H1 (cell line): ENCODE results near the gene GUCA1A. TPM values are rescaled to one million over a fixed set of nuclear protein-coding genes. Genes with fewer than 3 reads are reported as not detected.

Experiments
- CTCF ChIA-PET: fragments of 300-600 bp; sonication (Branson Sonifier 250); formaldehyde crosslinking; loops from one replicate; lab custom pipeline; 2021; ENCODE audit not compliant: partially characterized antibody; lab: Charles Lee
- POLR2A ChIA-PET: fragments of 300-600 bp; sonication (Branson Sonifier 250); formaldehyde crosslinking; loops from one replicate; lab custom pipeline; 2021; ENCODE audit warnings: inconsistent platforms; ENCODE audit not compliant: partially characterized antibody; lab: Charles Lee
- DNase-seq, 2 experiments: peaks; one replicate each; pipeline versions ENCODE4 v3.0.0 to v3.0.0-alpha.2; 2010 to 2022; ENCODE audit warnings: low spot score in 2 of 2, low read depth in 1 of 2, mixed read lengths in 1 of 2
- FAIRE-seq: peaks from 2 replicates; lab custom pipeline; 2011; peaks lifted over from hg19 to GRCh38; lab: Jason Lieb, UNC
- H2AFZ ChIP-seq: 2 replicates; pipeline ENCODE4 v1.8.1; 2012; ENCODE audit warnings: low read length, inconsistent platforms
- H2AK5ac ChIP-seq: 2 replicates; pipeline ENCODE4 v1.6.1; 2013; ENCODE audit warnings: low read depth, low read length
- H2BK120ac ChIP-seq: replicated peaks from 2 replicates; pipeline ENCODE3; 2013; ENCODE audit warnings: low read depth, low read length, inconsistent platforms
- H2BK12ac ChIP-seq: 2 replicates; pipeline ENCODE4 v1.6.1; 2013; ENCODE audit warnings: low read depth, low read length
- H2BK15ac ChIP-seq: 2 replicates; pipeline ENCODE4 v1.6.1; 2013; ENCODE audit warnings: low read length
- H2BK20ac ChIP-seq: 2 replicates; pipeline ENCODE4 v1.6.1; 2013; ENCODE audit warnings: low read length
- H2BK5ac ChIP-seq: 2 replicates; pipeline ENCODE4 v1.6.1; 2013; ENCODE audit warnings: low read depth, low read length
- H3K14ac ChIP-seq: 2 replicates; pipeline ENCODE4 v1.6.1; 2013; ENCODE audit warnings: inconsistent platforms; ENCODE audit not compliant: insufficient read length
- H3K18ac ChIP-seq: 2 replicates; pipeline ENCODE4 v1.6.1; 2013; ENCODE audit warnings: low read length; ENCODE audit errors: extremely low read depth
- H3K23ac ChIP-seq: 2 replicates; pipeline ENCODE4 v1.6.1; 2013; ENCODE audit warnings: inconsistent platforms; ENCODE audit not compliant: insufficient read length
- H3K23me2 ChIP-seq: 2 replicates; pipeline ENCODE4 v1.6.1; 2013; ENCODE audit warnings: low read depth, low read length
- H3K27ac ChIP-seq: 2 replicates; pipeline ENCODE4 v1.6.1; 2011; ENCODE audit warnings: low read depth, low read length, inconsistent platforms
- H3K27me3 ChIP-seq, 4 experiments: replicated peaks in 1 of 4; 1 replicate in 1 of 4; 2 replicates in 3 of 4; pipeline versions ENCODE4 v1.6.1 to v1.8.1; 2011 to 2013; ENCODE audit warnings: low read length in 3 of 4, mild to moderate bottlenecking in 3 of 4, inconsistent platforms in 2 of 4, mixed read lengths in 2 of 4, moderate library complexity in 1 of 4; ENCODE audit not compliant: control insufficient read depth in 3 of 4, insufficient read depth in 3 of 4; ENCODE audit errors: extremely low read depth in 1 of 4
- H3K36me3 ChIP-seq, 4 experiments: 2 replicates each; pipeline versions ENCODE4 v1.6.1 to v1.8.1; 2011 to 2013; ENCODE audit warnings: mild to moderate bottlenecking in 4 of 4, low read length in 3 of 4, moderate library complexity in 2 of 4, control low read depth in 1 of 4, inconsistent platforms in 1 of 4; ENCODE audit not compliant: insufficient read depth in 4 of 4, control insufficient read depth in 2 of 4
- H3K4ac ChIP-seq: replicated peaks from 2 replicates; pipeline ENCODE3; 2013; ENCODE audit warnings: low read length, low read depth, mixed read lengths, inconsistent platforms; ENCODE audit not compliant: insufficient read length
- H3K4me1 ChIP-seq, 4 experiments: replicated peaks in 1 of 4; 1 replicate in 1 of 4; 2 replicates in 3 of 4; pipeline versions ENCODE4 v1.6.1 to v1.8.1; 2011 to 2013; ENCODE audit warnings: low read length in 3 of 4, inconsistent platforms in 2 of 4, mixed read lengths in 1 of 4; ENCODE audit not compliant: insufficient read depth in 4 of 4, control insufficient read depth in 3 of 4
- H3K4me2 ChIP-seq, 2 experiments: 2 replicates each; pipeline versions ENCODE4 v1.6.1 to v1.8.1; 2011 to 2013; ENCODE audit warnings: low read depth in 2 of 2, low read length in 2 of 2, control low read depth in 1 of 2, inconsistent platforms in 1 of 2, mild to moderate bottlenecking in 1 of 2; ENCODE audit not compliant: insufficient read depth in 1 of 2
- H3K4me3 ChIP-seq, 4 experiments: fragments of 200-600, 300-600 bp in 1 of 4; sonication (generic), shearing (Covaris generic), sonication (Bioruptor Twin) in 1 of 4; 2 replicates each; pipeline versions ENCODE4 v1.5.1 to v1.8.1; 2011 to 2016; ENCODE audit warnings: low read length in 4 of 4, low read depth in 3 of 4, control low read depth in 2 of 4, inconsistent platforms in 2 of 4, mild to moderate bottlenecking in 2 of 4, mixed read lengths in 1 of 4, moderate library complexity in 1 of 4; ENCODE audit not compliant: insufficient read depth in 2 of 4; ENCODE audit errors: extremely low read depth in 1 of 4
- H3K56ac ChIP-seq: replicated peaks from 2 replicates; pipeline ENCODE3; 2013; ENCODE audit warnings: low read depth, mild to moderate bottlenecking, mixed read lengths, low read length, inconsistent platforms; ENCODE audit not compliant: insufficient read length
- H3K79me1 ChIP-seq: 2 replicates; pipeline ENCODE4 v1.6.1; 2013; ENCODE audit warnings: low read depth, low read length, control low read depth
- H3K79me2 ChIP-seq, 2 experiments: 2 replicates each; pipeline versions ENCODE4 v1.6.1 to v1.8.1; 2012 to 2013; ENCODE audit warnings: low read length in 2 of 2, mild to moderate bottlenecking in 2 of 2, inconsistent platforms in 1 of 2; ENCODE audit not compliant: insufficient read depth in 2 of 2, control insufficient read depth in 1 of 2
- H3K9ac ChIP-seq, 4 experiments: replicated peaks in 1 of 4; 1 replicate in 1 of 4; 2 replicates in 3 of 4; pipeline versions ENCODE4 v1.6.1 to v1.8.1; 2011 to 2013; ENCODE audit warnings: low read depth in 3 of 4, low read length in 3 of 4, control low read depth in 2 of 4, mild to moderate bottlenecking in 2 of 4, moderate library complexity in 2 of 4, inconsistent platforms in 1 of 4; ENCODE audit errors: extremely low read depth in 1 of 4
- H3K9me3 ChIP-seq, 2 experiments: 2 replicates each; pipeline versions ENCODE4 v1.6.1 to v1.8.1; 2012 to 2013; ENCODE audit warnings: mild to moderate bottlenecking in 2 of 2, moderate library complexity in 2 of 2, control low read depth in 1 of 2, inconsistent platforms in 1 of 2, low read depth in 1 of 2, low read length in 1 of 2, mixed read lengths in 1 of 2; ENCODE audit not compliant: insufficient read depth in 2 of 2
- H4K20me1 ChIP-seq, 2 experiments: replicated peaks in 1 of 2; 2 replicates each; pipeline versions ENCODE3 to v1.8.1; 2011 to 2013; ENCODE audit warnings: inconsistent platforms in 2 of 2, low read length in 2 of 2, mild to moderate bottlenecking in 1 of 2; ENCODE audit not compliant: insufficient read depth in 2 of 2, control insufficient read depth in 1 of 2
- H4K5ac ChIP-seq: 2 replicates; pipeline ENCODE4 v1.6.1; 2013; ENCODE audit warnings: low read length, low read depth, mixed read lengths, inconsistent platforms; ENCODE audit not compliant: insufficient read length
- H4K8ac ChIP-seq: 2 replicates; pipeline ENCODE4 v1.8.0; 2013; ENCODE audit warnings: mild to moderate bottlenecking, moderate library complexity, low read length, inconsistent platforms; ENCODE audit not compliant: insufficient read depth; ENCODE audit errors: extremely low read depth
- H4K91ac ChIP-seq: replicated peaks from 2 replicates; pipeline ENCODE3; 2013; ENCODE audit warnings: low read length, mixed read lengths, inconsistent platforms; ENCODE audit not compliant: insufficient read length
- BACH1 ChIP-seq: IDR thresholded peaks from 2 replicates; pipeline ENCODE4 v1.6.1; 2012; ENCODE audit warnings: low read length, improper control_type of control experiment
- CBX5 ChIP-seq: fragments of 300-800, 300-1000 bp; sonication (generic); IDR thresholded peaks from 2 replicates; pipeline ENCODE4 v1.7.1; 2016; ENCODE audit warnings: antibody characterized with exemption, low read length, low read depth
- CBX8 ChIP-seq: fragments of 300-800, 300-1000 bp; sonication (generic); IDR thresholded peaks from 2 replicates; pipeline ENCODE4 v1.7.1; 2016; ENCODE audit warnings: low read depth, low read length, borderline replicate concordance
- CEBPB ChIP-seq: IDR thresholded peaks from 2 replicates; pipeline ENCODE4 v1.6.1; 2012; ENCODE audit warnings: low read depth, low read length
- CTBP2 ChIP-seq: IDR thresholded peaks from 2 replicates; pipeline ENCODE4 v1.7.0; 2011; ENCODE audit warnings: borderline replicate concordance, mild to moderate bottlenecking, moderate library complexity, mixed read lengths, low read length; ENCODE audit not compliant: insufficient read depth, insufficient read length
- EP300 ChIP-seq, 2 experiments: IDR thresholded peaks; 1 replicate in 1 of 2; 2 replicates in 1 of 2; pipeline ENCODE4 v1.6.1; 2011 to 2012; ENCODE audit warnings: low read depth in 2 of 2, low read length in 2 of 2, mild to moderate bottlenecking in 2 of 2, borderline replicate concordance in 1 of 2, inconsistent platforms in 1 of 2, moderate library complexity in 1 of 2
- EZH2 ChIP-seq: fragments of 200-600 bp; sonication (generic); IDR thresholded peaks from 2 replicates; pipeline ENCODE4 v1.7.1; 2012; ENCODE audit warnings: low read depth, mild to moderate bottlenecking, moderate library complexity, low read length, inconsistent platforms; ENCODE audit not compliant: severe bottlenecking
- JUN ChIP-seq: IDR thresholded peaks from 2 replicates; pipeline ENCODE4 v1.6.1; 2011; ENCODE audit warnings: low read depth, mild to moderate bottlenecking, improper control_type of control experiment, low read length
- POLR2A ChIP-seq, 2 experiments: IDR thresholded peaks; 1 replicate in 1 of 2; 2 replicates in 1 of 2; pipeline ENCODE4 v1.6.1; 2011; ENCODE audit warnings: low read depth in 2 of 2, low read length in 2 of 2, mild to moderate bottlenecking in 2 of 2; ENCODE audit errors: control extremely low read depth in 1 of 2
- POLR2AphosphoS5 ChIP-seq: IDR thresholded peaks from 2 replicates; pipeline ENCODE4 v1.6.1; 2011; ENCODE audit warnings: low read depth, low read length
- RBBP5 ChIP-seq: IDR thresholded peaks from 2 replicates; pipeline ENCODE4 v1.7.1; 2012; ENCODE audit warnings: low read depth, mild to moderate bottlenecking, inconsistent platforms, low read length, moderate library complexity, borderline replicate concordance
- TAF1 ChIP-seq: IDR thresholded peaks from 2 replicates; pipeline ENCODE4 v1.6.1; 2011; ENCODE audit warnings: mild to moderate bottlenecking, low read depth, low read length
- TCF12 ChIP-seq: IDR thresholded peaks from 2 replicates; pipeline ENCODE4 v1.6.1; 2011; ENCODE audit warnings: low read depth, mild to moderate bottlenecking, low read length
- YY1 ChIP-seq: IDR thresholded peaks from 2 replicates; pipeline ENCODE4 v1.6.1; 2011; ENCODE audit warnings: low read depth, mild to moderate bottlenecking, low read length
- ZNF274 ChIP-seq: IDR thresholded peaks from 2 replicates; pipeline ENCODE4 v1.7.0; 2012; ENCODE audit warnings: low read length, borderline replicate concordance; ENCODE audit errors: extremely low read depth
- polyA plus RNA-seq, 7 experiments: library from polyadenylated mRNA; depleted of rRNA in 3 of 7; stranded (reverse) in 5 of 7; unstranded in 2 of 7; fragments of >200 nt in 5 of 7; fragments of 200-250 nt in 2 of 7; gene quantifications; 1 replicate in 5 of 7; 2 replicates in 1 of 7; 4 replicates in 1 of 7; pipeline versions ENCODE4 v1.2.1 to v1.2.3, GENCODE V29; 2011 to 2013; ENCODE audit warnings: missing spikeins in 2 of 7, mixed read lengths in 2 of 7
- total RNA-seq: library from RNA; stranded (reverse); fragmentation: NEBNext Ultra II Directional; extraction: Animal tissue kit (Norgen Biotek cat#: 25700); gene quantifications from 2 replicates; pipeline ENCODE4 v1.2.1, GENCODE V29; 2021
- TF ChIP-seq, protein P1 (sequence below): IDR thresholded peaks from 2 replicates; pipeline ENCODE4 v1.6.1; 2012; ENCODE audit warnings: inconsistent platforms

Gene GUCA1A
- total and polyA plus RNA-seq, 2 of the 8 experiments (the other 6 are each of a cell fraction or from before 2014, with no cell fraction given): 4.6 to 24.6 TPM

DNA sequence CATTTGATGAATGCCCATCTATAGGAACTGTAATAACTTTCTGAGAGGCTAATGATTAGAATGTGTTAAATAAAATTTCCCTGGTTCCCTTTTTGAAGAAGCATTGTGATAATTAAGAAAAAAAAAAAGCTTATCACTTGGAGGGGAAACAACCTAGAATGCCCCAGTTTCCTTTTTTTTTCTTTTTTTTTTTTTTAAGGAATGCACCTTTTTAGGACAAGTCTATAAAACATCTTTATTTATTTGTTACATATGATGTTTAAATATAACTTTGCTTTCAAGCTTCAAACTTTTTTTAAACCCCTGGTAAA, 51.8 kb downstream of the GUCA1A start:
- no peak for DNase-seq
- Histone ChIP-seq H2BK12ac (no peak overlapping the region), H3K4me3 (no peak overlapping the region), H3K27ac (no peak overlapping the region), H3K14ac (no peak overlapping the region), H2BK5ac (no peak overlapping the region), H3K79me2 (no peaks in the 10 kb centered on the region), H3K27me3 (no peaks in the 10 kb centered on the region), H3K9ac (no peak overlapping the region), H3K56ac (no peak overlapping the region), H3K79me1 (no peaks in the 10 kb centered on the region), H4K20me1 (no peaks in the 10 kb centered on the region), H3K23ac (no peak overlapping the region), H4K5ac (no peak overlapping the region), H2AK5ac (no peak overlapping the region), H3K4ac (no peak overlapping the region), H2BK20ac (no peak overlapping the region), H3K4me2 (no peak overlapping the region), H2BK15ac (no peak overlapping the region), H3K23me2 (no peaks in the 10 kb centered on the region), H3K18ac (no peak overlapping the region), H3K36me3 (peaks cover 0 to 18% (median 11%) of the 10 kb centered on the region in 4 experiments; a peak in 6 of 8 replicates), H2AFZ (no peak overlapping the region), H2BK120ac (no peak overlapping the region), H4K8ac (no peak overlapping the region), H4K91ac (no peak overlapping the region), H3K4me1 (no peaks in the 10 kb centered on the region), H3K9me3 (no peaks in the 10 kb centered on the region)
- POLR2A ChIA-PET: no interaction called here
- no peak for FAIRE-seq
- CTCF ChIA-PET: interaction anchor here (1.0 to 1.1 kb wide), 2 partner anchors 10 to 120 kb away, joined by 3 read pairs; no protein-coding TSS in a partner anchor
- TF ChIP-seq CBX8 (no peak), POLR2A (IDR thresholded peaks at IDR 0.05; ENCODE audit: control extremely low read depth in 1 of 2, low read depth in 2 of 2, low read length in 2 of 2) (no peak), EZH2 (no peak), RBBP5 (no peak), POLR2AphosphoS5 (no peak), CTBP2 (no peak), JUN (no peak), EP300 (IDR thresholded peaks at IDR 0.05; ENCODE audit: borderline replicate concordance in 1 of 2, low read depth in 2 of 2, low read length in 2 of 2) (no peak), ZNF274 (no peak), CEBPB (no peak), YY1 (no peak), BACH1 (no peak), TAF1 (no peak), TCF12 (no peak), CBX5 (no peak)
- TF ChIP-seq, protein P1, sequence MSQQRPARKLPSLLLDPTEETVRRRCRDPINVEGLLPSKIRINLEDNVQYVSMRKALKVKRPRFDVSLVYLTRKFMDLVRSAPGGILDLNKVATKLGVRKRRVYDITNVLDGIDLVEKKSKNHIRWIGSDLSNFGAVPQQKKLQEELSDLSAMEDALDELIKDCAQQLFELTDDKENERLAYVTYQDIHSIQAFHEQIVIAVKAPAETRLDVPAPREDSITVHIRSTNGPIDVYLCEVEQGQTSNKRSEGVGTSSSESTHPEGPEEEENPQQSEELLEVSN: no peak
